A673 (cell line): ENCODE measurements around the gene CARHSP1. TPM values are rescaled to one million over a fixed set of nuclear protein-coding genes. Genes with fewer than 3 reads are reported as not detected.

ENCODE experiments used
- BruUV-seq: library from RNA; stranded (reverse); fragments of 400-500 nt; replicated peaks from 2 replicates; lab custom pipeline; 2021; lab: Mats Ljungman, UMichigan
- CTCF ChIA-PET: fragments of 300-600 bp; sonication (Branson Sonifier 250); formaldehyde crosslinking; loops from one replicate; lab custom pipeline; 2022; ENCODE audit warnings: antibody characterized with exemption; lab: Charles Lee
- POLR2A ChIA-PET: fragments of 300-600 bp; sonication (Branson Sonifier 250); formaldehyde crosslinking; loops from one replicate; lab custom pipeline; 2022; ENCODE audit warnings: antibody characterized with exemption; ENCODE audit not compliant: low non-redundant PET; lab: Charles Lee
- DNase-seq: peaks from one replicate; pipeline ENCODE4 v3.0.0-alpha.2; 2015; ENCODE audit warnings: low spot score
- H3K27ac ChIP-seq: fragments of 200-600 bp; sonication (generic); 2 replicates; pipeline ENCODE4 v1.5.1; 2016; ENCODE audit warnings: mixed run types, low read depth, mild to moderate bottlenecking, mixed read lengths, antibody characterized with exemption, low read length; ENCODE audit not compliant: poor library complexity, severe bottlenecking
- H3K27me3 ChIP-seq: fragments of 200-600 bp; sonication (generic); replicated peaks from 2 replicates; pipeline ENCODE4 v1.6.1; 2017; ENCODE audit warnings: mixed run types, low read depth, mild to moderate bottlenecking, mixed read lengths, antibody characterized with exemption, low read length; ENCODE audit not compliant: insufficient read depth, poor library complexity
- H3K36me3 ChIP-seq: fragments of 200-600 bp; sonication (generic); 2 replicates; pipeline ENCODE4 v1.6.1; 2016; ENCODE audit warnings: mixed run types, mild to moderate bottlenecking, mixed read lengths, antibody characterized with exemption, low read length; ENCODE audit not compliant: insufficient read depth, poor library complexity, severe bottlenecking
- H3K4me1 ChIP-seq: fragments of 200-600 bp; sonication (generic); 2 replicates; pipeline ENCODE4 v1.6.1; 2017; ENCODE audit warnings: mixed run types, mild to moderate bottlenecking, mixed read lengths, antibody characterized with exemption, low read length; ENCODE audit not compliant: insufficient read depth, poor library complexity, severe bottlenecking
- H3K4me3 ChIP-seq: fragments of 200-600 bp; sonication (generic); 2 replicates; pipeline ENCODE4 v1.5.1; 2016; ENCODE audit warnings: low read depth, mixed run types, mild to moderate bottlenecking, mixed read lengths, low read length; ENCODE audit not compliant: poor library complexity, severe bottlenecking
- H3K9me3 ChIP-seq: fragments of 200-600 bp; sonication (generic); 2 replicates; pipeline ENCODE4 v1.6.1; 2016; ENCODE audit warnings: mixed run types, low read depth, mild to moderate bottlenecking, mixed read lengths, antibody characterized with exemption, low read length; ENCODE audit not compliant: poor library complexity, severe bottlenecking
- CTCF ChIP-seq: fragments of 300-800, 200-600 bp; sonication (generic); conservative IDR thresholded peaks from 2 replicates; pipeline ENCODE4 v1.5.1; 2017; ENCODE audit warnings: low read depth, mild to moderate bottlenecking, antibody characterized with exemption, low read length, moderate library complexity, mixed read lengths
- EZH2 ChIP-seq: fragments of 200-600 bp; sonication (generic); IDR thresholded peaks from 2 replicates; pipeline ENCODE4 v1.6.1; 2017; ENCODE audit warnings: borderline replicate concordance, low read depth, mild to moderate bottlenecking, mixed read lengths, antibody characterized with exemption, low read length; ENCODE audit not compliant: poor library complexity, severe bottlenecking
- intact Hi-C: fragments of 100-400 bp; cut with micrococcal nuclease; formaldehyde crosslinking; loops from one replicate; pipeline ENCODE4 v1.10.0; 2022; ENCODE audit not compliant: unreplicated experiment
- total RNA-seq: library from RNA; stranded (reverse); gene quantifications from 2 replicates; pipeline ENCODE4 v1.2.3, GENCODE V29; 2021

CARHSP1 gene
- total RNA-seq, 1 experiment from 2014 or later = 316 TPM

- ChIA-PET CTCF (no interaction called here), POLR2A (interaction anchor here (0.6 kb wide), 1 partner anchor 276 kb away, joined by 8 read pairs; no protein-coding TSS in a partner anchor)
- no peak for TF ChIP-seq EZH2
- no peak for TF ChIP-seq CTCF
- no peak for DNase-seq
- Histone ChIP-seq H3K27me3 (no peaks in the 10 kb centered on the region), H3K36me3 (peaks cover 75% of the 10 kb centered on the region), H3K4me1 (peaks cover 10% of the 10 kb centered on the region), H3K9me3 (no peaks in the 10 kb centered on the region), H3K27ac (peak overlapping the region; percentile 34), H3K4me3 (no peak overlapping the region)
- BruUV-seq = no TSS peak
- intact Hi-C loops = no loop called here
Observed at GRCh38 chr16:8850279-8850885, 18.4 kb downstream of the CARHSP1 start.

- no TSS peak for BruUV-seq
- no peak overlapping the region for H3K4me3 ChIP-seq
- no peak for DNase-seq
- TF ChIP-seq CTCF (no peak), EZH2 (no peak)
- POLR2A ChIA-PET = interaction anchor here (0.6 kb wide), 2 partner anchors 241 to 275 kb away, joined by 3 to 8 read pairs; no protein-coding TSS in a partner anchor
- H3K27ac ChIP-seq = peak overlapping the region; percentile 64
- H3K27me3 ChIP-seq = no peaks in the 10 kb centered on the region
- CTCF ChIA-PET = no interaction called here
- peaks cover 66% of the 10 kb centered on the region for H3K36me3 ChIP-seq
- intact Hi-C loops = no loop called here
- peaks cover 10% of the 10 kb centered on the region for H3K4me1 ChIP-seq
- no peaks in the 10 kb centered on the region for H3K9me3 ChIP-seq
Observed at GRCh38 chr16:8849411-8850011, 19.3 kb downstream of the CARHSP1 start.

GRCh38 chr16:8848939-8849391 lies 19.8 kb downstream of the CARHSP1 start:
- no peaks in the 10 kb centered on the region for H3K27me3 ChIP-seq
- peak; percentile 56 for DNase-seq
- CTCF ChIA-PET = no interaction called here
- H3K27ac ChIP-seq = peak overlapping the region; percentile 64
- POLR2A ChIA-PET = interaction anchor here (0.6 kb wide), 1 partner anchor 242 kb away, joined by 3 read pairs; no protein-coding TSS in a partner anchor
- no peak for TF ChIP-seq EZH2
- TF ChIP-seq CTCF = no peak
- H3K36me3 ChIP-seq = peaks cover 61% of the 10 kb centered on the region
- no TSS peak for BruUV-seq
- no peaks in the 10 kb centered on the region for H3K9me3 ChIP-seq
- H3K4me3 ChIP-seq = no peak overlapping the region
- intact Hi-C loops = no loop called here
- H3K4me1 ChIP-seq = peaks cover 10% of the 10 kb centered on the region
